ENCODE measurements around the gene TMEM18.

DNA sequence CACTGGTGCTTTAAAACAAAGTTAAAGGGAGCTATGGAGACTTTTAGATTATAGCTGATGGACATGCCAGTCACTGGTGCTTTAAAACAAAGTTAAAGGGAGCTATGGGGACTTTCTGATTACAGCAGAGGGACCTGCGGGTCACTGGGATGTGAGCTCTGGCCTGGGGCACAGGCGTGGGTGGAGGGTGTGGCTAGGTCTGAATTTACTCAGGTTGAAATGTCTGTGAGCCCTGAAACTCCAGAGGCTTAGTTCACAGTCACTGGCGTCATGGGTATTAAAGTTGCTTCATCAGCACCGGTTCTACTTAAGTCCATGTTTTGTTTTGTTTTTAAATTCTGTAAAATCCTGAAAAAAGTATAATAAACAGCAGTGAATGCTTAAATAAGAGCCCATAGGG is 49.0 kb upstream of the TMEM18 start:
- TF ChIP-seq POLR2A (IDR thresholded peaks at IDR 0.05; ENCODE audit: low read depth, low read length), result no peak
- TF ChIP-seq TAF1 (IDR thresholded peaks at IDR 0.05; ENCODE audit: low read depth, low read length), result no peak
- TF ChIP-seq POLR2AphosphoS5 (IDR thresholded peaks at IDR 0.05; ENCODE audit: low read depth, low read length), result no peak
